GM19328 (cell line): ENCODE measurements around the gene EIF4E1B.

ENCODE experiments used
- ATAC-seq: cut with Tn5 transposase; IDR thresholded peaks from one replicate; pipeline ENCODE4 v1.9.1; 2021; ENCODE audit warnings: mild to moderate bottlenecking, moderate library complexity; ENCODE audit not compliant: unreplicated experiment

EIF4E1B gene

DNA sequence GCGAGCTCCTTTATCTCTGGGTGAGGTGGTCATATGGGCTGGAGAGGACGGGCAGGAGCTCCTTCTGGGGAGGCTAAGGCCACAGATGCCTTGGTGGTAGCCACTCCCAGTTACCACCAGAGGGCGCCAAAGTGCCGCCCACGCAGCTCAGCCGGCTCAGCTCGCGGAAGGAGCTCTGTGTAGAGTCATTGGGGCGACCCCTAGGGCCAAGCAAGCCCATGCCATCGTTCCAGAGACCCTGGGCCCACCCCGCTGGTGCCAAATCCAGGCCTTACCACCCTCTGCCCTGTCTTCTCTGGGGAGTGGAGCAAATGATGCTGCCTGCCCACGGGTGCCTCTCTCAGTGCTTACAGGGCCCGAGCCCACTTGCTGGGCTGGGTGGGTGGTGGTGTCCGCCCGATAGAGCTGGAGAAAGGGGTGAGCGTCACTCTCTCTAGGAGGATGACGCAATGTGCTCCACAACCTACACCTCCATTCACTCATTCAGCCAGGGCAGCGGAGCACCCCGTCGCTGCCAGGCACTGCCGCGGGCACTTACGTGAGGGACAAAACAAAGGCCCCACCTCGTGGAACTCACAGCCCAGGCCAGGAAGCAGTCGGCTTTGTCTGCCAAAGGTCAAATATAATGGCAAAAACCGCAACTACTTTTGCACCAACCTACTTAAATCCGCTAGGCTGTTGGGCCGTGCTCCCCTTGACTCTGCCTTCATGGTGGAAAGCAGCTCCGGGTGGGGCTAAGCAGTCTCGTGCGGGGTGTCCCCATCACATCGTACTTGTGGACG is 30.6 kb downstream of the EIF4E1B start:
- no peak for ATAC-seq

DNA sequence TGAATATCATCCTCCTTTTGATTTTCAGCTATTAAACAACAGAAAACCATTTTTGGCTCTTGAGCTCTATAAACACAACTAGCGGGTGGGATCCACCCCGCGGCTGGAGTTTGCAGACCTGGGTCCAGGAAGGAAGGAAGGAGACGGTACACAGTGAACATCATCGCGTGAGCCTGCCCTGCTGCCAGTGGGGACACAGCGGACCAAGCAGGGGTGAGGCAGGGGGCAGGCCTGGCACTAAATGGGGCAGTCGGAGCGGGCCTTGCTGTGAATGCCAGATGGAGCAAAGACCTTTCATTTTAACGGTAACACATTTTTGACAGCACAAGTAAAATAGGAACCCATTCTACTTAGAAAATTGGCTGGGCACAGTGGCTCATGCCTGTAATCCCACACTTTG is 31.2 kb downstream of the EIF4E1B start:
- ATAC-seq, result no peak

DNA sequence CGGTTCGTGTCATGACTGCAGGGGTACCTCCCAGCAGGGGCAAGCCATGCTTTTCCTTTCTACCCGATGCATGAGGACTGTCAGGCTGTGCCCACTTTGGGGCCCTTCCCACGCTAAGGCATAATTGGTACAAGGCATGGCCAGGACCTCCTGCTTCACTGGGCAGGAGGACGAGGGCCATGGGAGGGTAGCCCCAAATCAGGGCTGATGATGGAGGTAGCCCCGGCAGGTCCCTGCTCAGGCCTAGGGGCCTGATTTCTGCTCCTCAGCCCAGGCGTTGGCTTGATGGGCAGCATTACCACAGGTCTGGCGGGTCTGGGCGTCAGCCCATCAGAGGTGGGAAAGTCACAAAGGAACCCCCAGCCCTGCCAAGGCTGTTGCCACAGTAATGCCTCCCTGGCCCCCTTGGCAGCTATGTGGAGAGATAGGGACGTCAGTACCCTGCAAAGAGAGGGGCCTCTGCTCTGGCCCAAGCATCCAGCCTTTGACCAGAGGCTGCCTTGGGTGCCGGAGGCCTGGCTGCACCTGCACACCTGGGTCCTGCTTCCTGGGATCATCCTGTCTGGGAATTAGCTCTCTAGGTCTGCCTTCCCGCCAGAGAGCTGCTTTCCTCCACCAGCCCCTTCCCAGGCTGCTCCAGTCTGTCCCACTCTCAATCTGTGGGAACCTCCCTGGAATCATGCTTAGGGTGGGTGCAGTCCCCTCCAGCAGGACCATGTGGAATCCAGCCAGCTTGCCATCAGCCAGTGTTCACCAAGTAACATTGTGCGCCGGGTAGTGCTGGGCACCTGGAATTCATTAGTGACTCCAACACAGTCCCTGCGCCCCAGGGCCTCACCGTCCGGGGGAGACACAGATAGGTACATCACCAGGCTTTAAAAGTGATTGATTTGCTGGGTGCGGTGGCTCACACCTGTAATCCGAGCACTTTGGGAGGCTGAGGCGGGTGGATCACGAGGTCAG is 32.2 kb downstream of the EIF4E1B start:
- ATAC-seq, result no peak

DNA sequence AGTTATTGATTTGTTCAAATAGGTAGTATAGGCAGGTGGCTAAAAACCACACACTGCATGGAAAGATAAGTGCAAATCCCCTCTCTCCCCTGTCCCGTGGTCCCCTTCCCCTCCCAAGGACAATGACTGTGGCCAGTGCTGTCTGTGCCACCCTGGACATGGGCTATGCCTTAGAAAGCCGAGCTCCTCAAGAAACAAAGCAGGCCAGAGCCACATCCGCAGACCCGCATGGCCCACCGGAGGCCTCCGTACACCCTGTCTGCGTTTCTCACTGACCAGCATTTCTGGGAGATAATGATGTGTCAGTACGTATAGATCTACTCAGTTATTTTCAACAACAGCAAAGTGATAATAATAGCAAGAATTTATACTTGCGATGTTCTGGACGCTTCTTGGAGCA is 33.1 kb downstream of the EIF4E1B start:
- ATAC-seq, result no peak

DNA sequence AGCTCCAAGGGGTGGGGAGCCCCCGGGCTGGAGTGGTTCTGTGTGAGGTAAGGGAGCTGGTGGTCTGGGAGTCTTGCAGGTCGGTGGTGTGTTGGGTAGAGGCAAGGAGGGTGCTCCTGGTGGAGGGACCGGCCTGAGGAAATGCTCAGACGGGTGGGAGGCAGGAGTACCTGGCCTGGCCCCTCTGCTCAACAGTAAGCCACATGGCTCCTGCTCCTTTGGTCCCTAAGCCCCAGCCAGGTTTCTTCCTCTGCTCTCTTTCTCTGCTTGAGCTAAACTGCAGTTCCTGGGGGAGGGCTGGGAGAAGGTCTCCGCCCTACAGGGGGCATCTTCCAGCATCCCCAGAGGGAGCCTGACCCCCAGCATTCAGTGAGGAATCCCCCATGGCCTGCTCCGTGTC is 34.0 kb downstream of the EIF4E1B start:
- ATAC-seq, result no peak

DNA sequence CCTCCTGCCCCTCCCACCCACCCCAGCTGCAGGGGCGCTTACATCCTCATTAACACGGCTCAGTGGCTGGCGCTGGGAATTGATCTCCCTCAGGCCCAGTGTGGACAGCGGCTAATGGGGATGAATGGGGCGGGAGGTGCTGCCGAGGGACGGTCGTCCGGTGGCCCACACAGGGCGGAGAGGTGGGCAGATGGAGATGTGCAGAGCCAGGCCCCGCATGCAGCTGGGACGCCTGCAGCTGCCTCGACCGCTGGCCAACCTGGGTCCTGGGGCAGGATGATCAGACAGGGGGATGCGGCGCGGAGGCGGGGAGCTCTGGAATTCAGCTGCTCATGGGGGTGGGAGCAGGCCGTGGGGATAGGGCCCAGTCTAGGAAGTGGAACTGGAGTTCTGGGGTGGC is 34.4 kb downstream of the EIF4E1B start:
- no peak for ATAC-seq

DNA sequence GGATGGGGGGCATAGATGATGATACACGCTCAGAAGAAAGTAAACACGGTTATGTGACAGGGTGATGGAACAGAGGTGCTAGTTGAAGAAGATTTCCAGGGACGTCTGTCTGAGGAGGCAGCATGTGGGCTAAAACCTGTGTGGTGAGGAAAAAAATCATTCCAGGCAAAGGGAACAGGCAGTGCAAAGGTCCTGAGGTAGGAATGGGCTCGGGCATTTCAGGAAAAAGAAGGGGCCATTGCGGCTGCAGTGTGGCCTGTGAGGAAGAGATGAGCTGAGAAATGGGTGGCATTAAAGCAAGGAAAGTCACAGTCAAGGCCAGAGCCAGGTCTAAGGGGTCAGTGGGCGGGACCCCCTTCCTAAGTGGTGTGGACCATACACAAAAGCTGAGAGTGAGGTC is 35.0 kb downstream of the EIF4E1B start:
- ATAC-seq, result no peak

DNA sequence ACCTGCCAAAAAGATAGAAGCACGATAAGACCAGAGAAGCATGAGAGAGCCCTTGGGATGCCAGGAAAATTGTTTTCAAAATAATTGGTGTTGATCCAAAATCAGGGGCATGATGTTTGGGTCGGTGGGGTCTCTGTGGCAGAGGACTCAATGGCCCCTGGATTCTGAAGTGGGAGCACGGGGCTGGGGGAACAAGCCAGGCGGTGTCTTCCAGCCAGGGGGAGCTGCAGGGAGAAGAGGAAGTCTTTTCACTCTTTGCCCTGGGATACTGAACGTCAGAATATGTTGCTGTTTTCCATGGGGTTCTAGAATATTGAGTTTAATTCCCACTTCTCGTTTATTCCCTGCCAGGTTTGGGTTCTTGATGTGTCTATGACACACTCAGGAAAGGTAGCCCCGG is 37.2 kb downstream of the EIF4E1B start:
- no peak for ATAC-seq

DNA sequence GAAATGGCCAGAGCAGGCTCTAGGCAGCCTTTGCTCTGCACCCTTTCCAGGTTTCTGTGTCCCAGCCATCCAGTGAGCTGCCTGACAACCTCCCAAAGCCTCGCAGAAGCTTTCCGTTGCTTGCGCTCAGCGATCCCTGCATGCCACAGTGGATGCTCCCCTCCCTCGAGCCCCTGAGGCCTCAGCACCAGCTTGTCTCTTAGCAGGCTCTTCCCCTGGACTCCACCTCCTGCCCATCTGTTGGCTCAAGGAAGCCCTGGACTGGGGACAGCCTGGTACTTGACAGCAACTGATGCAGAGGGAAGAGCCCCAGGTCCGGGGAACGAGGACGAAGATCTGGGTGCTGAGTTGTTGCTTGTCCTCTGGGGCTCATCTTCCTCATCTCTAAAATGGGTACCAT is 40.0 kb downstream of the EIF4E1B start:
- no peak for ATAC-seq

DNA sequence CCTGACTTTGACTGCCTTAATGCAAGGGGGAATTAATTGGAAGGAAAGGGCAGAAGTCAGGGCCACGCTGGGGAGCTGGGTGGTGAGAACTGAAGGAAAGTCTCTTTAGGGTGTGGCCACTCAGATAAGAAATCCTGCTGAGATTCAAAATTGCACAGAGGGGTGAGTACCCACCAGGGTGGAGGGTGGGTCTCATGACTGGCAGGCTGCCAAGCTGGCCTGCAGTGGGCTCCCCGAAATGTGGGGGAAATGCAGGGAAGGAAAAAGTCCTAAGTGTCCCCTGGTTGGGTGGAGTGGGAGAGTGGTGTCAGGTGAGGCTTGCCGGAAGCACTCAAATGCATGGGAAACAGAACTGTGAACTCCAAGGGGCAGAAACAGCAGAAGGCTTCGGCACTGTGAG is 40.9 kb downstream of the EIF4E1B start:
- ATAC-seq, result no peak

DNA sequence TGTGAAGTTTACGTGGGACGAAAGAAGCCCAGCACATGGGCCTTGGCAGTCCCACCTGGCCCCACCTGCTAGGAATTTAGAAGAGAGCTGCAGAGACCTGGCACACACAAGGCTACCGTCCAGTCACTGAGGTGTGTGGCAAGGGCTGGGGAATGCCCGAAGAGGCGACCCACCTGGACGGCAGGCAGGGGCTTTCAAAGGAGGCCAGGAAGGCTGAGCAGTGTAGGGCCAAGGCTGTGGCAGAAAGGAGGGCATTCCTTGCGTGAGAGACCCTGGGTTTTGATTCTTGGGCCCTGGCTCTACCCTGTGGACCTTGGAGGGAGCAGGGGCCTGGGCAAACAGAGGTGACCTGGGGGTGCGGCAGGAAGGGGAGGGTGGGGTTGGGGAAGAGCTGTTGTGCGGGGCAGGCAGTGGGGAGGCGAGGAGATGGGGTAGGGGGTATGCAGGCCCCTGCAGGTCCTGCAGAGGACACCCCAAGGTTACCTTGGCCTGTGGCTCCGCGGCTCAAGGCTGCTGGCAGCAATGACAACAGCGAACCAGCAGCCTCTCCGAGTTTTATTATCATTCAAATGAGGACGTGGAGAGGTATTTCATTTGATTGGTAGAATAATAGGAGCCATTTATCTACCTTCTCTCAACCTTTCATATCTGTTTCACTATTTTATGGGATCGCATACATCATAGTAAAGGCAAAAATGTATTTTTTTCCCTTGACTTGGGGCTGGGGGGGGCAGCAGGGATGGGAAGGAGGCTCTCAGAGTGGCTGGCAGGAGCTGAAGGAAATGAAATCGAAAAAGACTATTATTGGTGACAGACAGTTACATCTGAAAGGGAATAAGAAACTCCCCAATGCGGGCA is 41.6 kb downstream of the EIF4E1B start:
- no peak for ATAC-seq

DNA sequence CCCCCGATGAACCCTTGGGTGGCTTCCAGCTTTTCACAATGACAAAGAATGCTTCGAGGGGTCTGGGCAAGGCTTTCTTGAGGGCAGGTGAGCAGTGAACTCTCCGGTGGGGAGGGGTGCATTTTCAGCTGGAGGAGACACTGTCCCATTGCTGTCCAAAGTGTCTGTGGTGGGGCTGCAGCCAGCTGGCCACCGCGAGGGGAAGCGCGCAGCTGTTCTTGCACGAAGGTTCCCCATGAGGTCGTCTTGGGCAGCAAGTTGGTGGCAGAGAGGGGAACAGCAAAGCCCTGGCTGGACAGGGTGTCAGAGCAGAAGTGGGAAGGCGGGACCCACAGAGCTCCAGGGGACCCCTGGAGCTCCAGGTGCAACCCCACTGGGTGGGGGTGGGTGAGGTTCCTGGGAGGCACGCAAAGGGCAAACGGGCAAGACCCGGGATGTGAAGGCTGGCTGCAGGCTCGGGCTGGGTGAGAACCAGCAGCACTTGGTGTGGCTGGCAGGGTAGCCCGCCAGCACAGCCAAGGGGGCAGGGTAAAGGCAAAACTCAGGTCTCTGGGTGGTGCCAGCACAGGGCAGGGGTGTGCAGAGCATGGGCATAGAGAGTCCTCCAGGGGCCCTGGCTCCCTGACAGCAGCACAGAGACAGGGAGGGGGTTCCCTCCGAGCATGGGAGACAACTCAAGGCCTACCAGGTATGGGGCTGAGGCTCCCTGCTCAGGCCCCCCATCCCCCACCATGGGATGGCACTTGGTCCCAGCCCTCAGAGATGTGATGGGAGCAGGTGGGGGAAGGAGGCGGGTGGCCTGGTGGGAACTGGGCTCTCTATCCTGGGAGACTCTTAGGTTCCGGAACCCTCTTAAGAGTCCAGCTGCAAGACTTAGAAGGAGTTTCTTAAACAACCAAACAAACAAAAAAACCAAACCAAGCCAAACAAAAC is 43.4 kb downstream of the EIF4E1B start:
- no peak for ATAC-seq

DNA sequence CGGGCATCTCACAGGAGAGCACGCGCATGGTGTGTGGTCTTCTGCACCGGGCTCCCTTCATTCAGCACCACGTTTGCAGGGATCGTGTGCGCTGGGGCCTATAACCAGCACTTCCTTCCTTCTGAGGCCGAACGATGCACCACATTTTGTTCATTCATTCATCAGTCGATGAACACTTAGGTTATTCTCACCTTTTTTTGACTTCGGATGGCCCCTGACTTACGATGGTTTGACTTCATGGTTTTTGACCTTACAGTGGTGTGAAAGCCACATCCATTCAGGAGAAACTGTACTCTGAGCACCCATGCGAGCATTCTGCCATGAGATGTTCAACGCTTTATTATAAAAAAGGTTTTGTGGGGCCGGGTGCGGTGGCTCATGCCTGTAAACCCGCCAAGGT is 44.3 kb downstream of the EIF4E1B start:
- ATAC-seq, result no peak

DNA sequence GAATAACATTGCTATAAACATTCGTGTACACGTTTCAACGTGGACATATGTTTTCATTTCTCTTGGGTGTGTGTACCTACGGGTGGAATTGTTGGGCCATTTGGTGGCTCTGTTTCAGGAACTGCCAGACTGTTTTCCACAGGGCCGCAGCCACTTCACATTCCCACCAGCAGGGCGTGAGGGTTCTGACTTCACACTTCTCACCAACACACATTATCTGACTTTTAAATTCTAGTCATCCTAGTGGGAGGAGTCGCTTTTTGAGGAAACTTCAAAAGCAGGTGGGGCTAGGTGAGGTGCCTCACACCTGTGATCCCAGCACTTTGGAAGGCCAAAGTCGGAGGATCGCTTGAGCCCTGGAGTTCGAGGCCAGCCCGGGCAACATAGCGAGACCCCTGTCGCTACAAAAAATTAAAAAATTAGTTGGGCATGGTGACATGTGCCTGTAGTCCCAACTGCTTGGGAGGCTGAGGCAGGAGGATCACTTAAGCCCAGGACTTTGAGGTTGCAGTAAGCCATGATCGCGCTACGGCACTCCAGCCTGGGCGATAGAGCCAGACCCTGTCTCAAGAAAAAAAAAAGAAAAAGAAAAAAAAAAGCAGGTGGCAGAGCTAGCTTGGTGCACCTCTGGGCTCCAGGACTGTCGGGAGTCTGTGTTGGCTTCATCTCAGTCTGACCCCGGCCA is 45.3 kb downstream of the EIF4E1B start:
- no peak for ATAC-seq

DNA sequence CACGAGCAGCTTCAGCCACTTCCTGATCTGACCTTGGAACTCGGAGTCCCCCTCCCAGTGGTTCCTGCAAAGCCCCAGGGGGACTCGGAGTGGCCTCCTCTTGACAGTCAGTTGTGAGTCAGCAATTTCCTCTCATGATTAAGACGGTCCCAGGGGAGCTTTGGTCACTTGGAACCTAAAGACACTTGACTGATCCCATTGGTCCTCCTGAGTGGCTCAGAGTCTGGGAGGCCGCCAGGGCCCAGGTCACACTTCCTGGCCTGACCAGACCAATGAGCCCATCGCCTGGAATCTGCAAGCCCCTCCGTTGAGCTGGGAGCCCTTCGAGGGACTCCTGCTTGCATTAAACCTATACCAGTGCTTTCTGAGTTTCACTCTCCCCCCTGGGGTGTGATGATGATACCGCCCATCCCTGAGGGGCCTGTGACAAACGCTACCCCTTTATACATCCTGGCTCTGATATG is 45.9 kb downstream of the EIF4E1B start:
- no peak for ATAC-seq

DNA sequence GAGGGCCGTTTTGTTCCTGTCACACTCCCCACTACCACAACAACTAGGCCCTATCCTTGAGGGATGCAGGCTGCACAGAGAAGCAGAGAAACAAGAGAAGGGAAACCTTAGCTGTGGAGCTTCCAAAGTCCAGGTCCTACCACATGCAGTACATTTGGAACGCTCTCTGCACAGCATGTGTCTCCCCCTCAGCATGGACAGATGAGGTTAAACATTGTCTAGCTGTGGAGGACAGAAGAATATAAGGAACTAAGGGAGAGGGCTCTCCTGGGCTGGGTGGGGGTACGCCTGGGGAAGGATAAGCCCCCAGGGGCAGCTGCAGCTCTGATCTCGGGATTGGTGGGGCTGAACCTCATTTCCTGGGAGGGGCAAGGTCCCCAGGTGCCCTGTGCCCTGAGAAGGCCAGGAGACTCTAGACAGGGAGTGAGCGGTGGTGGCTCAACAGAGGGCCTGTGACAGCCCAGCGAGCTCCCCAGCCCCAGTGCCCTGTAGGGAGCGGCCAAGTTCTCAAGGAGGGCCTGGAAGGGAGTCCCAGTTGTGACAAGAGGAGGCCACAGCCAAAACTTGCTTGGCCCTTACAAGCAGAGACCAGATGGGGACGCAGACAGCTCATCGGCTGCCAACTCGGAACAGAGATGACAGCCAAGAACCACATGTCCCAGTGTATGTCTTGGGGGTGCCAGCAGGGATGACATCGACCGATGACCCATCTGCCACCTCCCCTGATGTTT is 46.9 kb downstream of the EIF4E1B start:
- ATAC-seq, result no peak

DNA sequence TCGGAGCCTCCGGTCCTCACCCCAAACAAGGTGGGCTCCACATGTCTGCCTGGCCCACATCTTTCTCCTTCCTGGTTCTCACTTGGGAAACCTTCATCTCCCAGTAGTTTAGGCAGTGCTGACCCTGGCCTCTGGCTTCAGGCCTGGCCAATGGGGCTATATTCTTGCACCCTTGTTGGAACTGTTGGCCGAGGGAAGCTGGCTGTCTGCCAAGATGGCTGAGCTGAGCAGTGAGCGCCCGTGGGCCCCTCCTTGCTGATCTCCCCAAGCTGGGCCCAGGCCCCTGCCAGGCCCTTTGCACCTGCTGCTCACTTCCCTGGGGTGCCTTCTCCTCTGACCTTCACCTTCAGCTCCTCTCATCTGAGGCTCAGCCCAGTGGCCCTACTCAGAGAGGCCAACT is 48.1 kb downstream of the EIF4E1B start:
- ATAC-seq, result no peak

DNA sequence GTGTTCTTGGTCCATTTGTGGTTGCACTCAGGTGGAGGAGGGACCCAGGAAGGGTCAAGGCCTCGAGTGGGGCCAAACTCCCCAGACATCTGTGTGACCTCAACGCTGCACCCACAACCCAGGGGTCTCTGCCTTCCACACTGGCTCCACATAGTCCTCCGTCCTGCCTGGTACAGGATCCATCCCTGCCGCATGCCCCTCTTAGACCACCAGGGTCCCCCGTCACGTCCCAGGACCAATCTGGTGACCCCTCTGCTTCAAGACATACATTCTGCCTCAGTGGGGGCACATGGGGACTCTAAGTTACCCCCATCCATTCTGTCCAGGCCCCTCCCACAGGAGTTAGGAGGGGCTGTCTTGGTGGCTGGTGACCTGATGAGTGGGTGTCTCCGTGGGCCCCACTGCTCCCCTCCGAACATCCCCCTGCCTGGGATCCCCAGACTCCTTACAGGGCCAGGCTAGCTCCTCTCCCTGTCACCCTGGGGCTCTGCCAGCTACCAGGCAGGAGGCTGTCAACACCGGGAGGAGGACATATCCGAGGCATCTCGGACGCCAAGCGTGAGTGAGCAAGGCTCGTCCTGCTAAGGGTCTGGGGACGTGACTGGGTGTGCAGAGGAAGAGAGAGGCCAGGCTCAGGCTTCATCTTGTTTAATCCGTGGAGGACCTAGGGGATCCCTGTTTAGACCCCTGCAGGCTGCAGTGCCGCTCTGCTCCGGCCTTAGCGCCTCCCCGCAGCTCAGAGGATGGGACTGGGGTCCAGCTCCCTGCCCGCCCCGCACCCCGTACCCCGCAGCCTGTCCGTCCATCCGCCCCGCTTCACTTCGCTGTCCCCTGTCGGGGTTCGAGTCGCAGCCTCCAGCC is 49.1 kb downstream of the EIF4E1B start:
- no peak for ATAC-seq
